GM21825 (cell line): Measurements from ENCODE around the gene CFAP100.

Experiments
- ATAC-seq: cut with Tn5 transposase; IDR thresholded peaks from one replicate; pipeline ENCODE4 v1.9.1; 2021; ENCODE audit warnings: mild to moderate bottlenecking, moderate library complexity; ENCODE audit not compliant: unreplicated experiment

Gene CFAP100

GRCh38 chr3:126394179-126394976, at the start of gene CFAP100:
Gene CFAP100, plus strand, starts transcription at chr3:126394909. Its CDS starts 1,092 bp downstream, at chr3:126396001.
- ATAC-seq: no peak

DNA sequence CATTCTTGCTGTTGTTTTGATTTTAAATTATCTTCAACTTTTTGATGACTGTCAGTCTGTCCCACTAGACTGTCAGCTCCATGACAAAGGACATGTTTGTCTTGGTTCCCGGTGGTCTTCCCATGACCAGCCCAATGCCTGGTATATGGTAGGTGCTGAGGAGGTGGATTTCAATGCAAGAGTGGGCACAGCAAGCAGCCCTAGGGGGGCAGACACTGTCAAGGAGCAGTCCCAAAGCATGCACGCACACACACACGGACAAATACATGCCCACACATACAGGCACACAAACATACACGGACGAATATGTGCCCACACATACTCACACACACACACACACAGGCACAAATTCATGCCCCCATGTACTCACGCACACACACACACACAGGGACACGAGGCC, 49.5 kb upstream of the CFAP100 start:
- ATAC-seq: no peak

GRCh38 chr3:126345641-126346460, 48.9 kb upstream of the CFAP100 start:
- ATAC-seq: no peak

- no peak for ATAC-seq
Observed at GRCh38 chr3:126346466-126346865, 48.2 kb upstream of the CFAP100 start.

DNA sequence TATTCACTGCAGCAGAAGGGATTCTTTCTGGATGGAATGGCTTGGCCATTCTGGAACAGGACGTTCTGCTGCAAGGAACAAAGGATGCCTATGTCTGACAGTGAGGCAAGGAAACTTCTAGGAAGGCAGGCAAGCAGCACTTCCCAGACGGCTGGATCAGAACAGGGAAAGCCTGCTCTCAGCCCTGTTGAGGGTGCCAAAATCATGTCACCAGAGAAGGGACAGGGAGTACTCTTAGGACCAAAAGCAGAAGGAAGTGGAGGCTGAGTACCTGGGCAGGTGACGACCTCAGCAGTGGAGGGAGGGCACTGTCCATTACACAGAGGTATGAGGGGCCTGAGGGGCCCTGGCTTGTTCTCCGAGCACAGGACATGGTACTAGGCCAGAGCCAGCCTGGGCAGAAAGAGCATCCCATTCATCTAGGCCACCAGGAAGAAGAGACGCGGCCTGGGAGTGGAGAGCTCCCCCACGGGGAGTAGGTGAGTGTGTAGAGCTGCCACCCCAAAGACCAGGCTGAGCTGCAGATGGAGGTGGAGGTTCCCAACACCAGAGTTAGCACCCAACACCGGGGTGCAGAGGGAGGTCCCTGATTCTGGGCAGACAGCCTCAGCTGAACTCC, 47.1 kb upstream of the CFAP100 start:
- no peak for ATAC-seq

DNA sequence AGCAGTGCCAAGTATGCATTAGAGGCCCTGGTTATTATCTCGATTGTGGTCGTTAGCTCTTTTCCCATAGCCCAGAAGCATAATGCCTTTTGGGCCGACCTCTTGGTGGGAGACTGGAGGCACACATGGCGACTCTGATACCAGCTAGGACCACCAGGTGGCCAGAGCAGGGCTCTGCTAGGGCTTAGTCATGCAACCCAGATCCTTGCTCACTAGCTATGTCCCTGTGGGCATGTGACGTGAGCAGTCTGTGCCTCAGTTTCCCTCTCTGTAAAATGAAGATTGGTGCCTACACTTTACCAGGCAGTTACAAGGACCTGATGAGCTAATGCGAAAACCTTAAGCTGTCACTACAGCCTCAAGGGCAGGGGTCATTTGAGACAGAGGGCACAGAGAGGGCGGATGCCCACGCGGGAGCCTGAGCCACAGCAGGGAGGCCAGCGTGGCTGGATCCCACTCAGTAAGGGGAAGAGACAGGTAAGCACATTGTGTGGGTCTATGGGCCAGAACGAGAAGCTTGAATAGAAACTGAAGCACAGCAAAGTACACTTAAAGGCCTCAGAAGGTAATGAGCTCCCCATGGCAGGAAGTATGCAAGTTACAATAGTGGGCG, 46.3 kb upstream of the CFAP100 start:
- ATAC-seq: no peak

GRCh38 chr3:126349071-126349470, 45.6 kb upstream of the CFAP100 start:
- no peak for ATAC-seq

- ATAC-seq: no peak
Observed at GRCh38 chr3:126349611-126350501, 44.9 kb upstream of the CFAP100 start.

GRCh38 chr3:126350502-126351085, 44.1 kb upstream of the CFAP100 start:
- no peak for ATAC-seq

DNA sequence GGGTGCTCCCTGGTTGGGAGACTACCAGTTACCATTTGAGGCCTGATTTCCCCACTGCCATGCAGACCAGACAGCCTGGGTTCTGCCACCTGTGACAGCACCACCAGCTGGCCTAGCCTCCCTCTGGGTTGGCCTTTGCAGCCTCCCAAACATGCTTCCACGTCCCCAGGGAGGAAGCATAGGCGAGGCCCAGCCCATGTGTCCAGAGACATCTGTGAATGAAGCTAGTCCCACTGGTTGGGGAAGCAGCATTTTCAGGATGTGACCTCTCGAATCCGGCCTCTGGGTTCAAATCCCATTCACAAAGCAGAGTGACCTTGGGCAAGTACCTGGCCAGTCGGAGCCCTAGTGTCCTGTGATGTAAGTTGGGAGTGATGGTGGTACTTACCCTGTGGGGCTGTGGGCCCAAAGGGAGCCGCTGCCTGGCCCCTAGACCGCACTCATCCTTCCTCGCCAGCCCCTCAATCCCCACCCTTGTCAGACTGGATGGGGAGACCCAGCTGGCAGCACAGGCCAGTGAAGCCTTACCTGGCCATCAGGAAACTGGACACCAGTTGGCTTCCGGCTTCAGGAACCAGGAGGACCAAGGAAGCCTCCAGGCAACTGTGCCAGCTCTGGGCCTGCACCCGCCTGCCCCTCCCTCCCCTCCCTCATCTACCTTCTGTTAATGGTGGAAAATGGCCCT, 43.5 kb upstream of the CFAP100 start:
- ATAC-seq: no peak

DNA sequence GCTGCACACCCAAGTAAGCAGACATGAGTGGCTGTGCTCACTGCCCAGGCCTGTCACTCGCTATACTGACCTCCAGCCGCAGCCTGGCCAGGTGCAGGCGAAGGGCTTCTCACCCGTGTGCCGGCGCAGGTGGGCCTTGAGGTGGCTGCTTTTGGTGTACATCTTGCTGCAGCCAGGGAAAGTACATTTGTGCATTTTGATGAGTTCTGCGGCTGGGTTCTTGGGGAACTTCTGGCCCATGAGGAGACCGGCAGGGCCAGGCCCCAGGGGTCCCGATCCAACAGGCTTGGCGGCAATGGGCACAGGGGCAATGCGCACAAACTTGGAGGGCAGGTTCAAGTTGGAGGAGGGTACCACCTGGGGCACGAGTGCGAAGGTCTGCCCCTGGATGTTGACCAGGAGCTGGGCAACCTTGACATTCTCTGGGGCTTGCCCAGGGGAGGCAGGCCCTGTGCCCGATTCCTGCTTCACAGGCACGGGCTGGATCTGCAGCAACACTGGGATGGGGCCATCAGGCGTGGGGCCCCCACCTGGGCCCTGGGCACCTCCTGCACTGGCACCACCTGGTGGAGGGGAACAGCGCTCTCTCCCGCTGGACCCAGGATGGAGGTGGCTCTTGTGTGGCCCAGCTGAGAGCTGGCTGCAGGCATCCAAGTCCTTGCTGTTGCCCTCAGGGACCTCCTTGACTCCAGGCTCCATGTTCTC, 42.8 kb upstream of the CFAP100 start:
- ATAC-seq: no peak

- ATAC-seq: no peak
Observed at GRCh38 chr3:126352476-126353454, 41.9 kb upstream of the CFAP100 start.

DNA sequence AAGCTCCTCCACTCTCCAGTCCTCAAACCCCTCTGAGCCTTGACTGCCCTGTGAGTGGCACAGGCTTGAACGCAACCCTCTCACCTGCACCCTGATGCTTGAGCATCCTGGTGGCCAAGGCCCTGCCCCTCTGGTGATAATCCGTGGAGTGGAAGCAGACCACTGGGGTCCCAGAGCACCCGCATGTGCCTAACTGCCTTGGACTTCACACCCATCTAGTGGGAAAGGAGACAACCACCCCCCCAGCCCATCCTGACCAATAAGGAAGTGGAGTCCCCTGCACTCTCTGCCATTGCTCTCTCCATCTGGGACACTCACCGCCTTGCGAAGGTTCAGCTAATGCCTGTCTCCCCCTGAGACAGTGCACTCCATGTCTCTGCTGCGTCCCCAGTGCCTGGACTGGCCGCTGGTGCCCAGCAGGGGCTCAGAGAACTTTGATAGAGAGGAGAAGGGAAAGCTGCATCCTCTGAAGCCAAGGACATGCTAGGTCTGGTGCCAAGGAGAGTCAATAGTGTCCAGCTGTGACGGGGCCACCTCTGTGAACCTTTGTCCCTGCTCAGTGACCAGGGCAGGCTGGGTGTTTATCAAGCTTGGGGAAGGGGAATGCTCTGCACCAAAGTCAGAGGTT, 40.9 kb upstream of the CFAP100 start:
- no peak for ATAC-seq

DNA sequence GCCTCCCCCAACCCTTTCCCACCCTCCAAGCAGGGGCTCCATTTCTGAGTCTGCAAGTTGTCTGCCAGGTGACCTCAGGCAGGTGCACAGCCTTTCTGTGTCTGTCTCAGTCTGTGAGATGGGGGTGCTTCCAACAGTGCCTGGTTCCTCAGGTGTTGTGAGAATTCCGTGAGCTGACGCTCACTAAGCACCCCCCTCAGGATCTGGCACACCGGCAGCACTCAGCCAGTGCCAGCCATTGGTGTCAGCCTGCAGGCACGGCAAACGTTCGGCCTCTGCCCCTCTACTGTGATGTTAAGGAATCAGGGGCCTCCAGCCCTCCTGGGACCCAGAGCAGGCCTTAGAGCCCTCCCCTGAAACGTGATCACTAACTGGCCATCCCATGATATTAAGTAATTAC, 39.9 kb upstream of the CFAP100 start:
- no peak for ATAC-seq

DNA sequence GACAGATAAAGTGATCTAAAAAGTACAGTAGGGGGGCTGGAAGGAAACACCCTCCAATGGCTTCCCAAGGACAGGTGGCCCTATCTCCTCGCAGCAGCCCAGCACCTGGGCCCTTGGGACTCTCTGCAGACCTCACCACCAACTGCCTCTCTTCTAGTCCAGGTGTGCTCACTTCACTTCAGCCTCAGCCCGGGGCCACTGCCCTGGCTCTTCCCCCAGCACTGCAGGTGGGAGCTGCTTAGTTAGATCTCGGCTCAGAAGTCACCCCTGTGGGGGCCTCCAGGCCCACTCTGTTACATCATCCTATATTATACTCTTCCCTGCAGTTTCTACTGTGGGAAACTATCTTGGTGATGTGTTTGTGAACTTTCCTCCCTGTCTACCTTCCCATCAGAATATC, 39.5 kb upstream of the CFAP100 start:
- no peak for ATAC-seq

DNA sequence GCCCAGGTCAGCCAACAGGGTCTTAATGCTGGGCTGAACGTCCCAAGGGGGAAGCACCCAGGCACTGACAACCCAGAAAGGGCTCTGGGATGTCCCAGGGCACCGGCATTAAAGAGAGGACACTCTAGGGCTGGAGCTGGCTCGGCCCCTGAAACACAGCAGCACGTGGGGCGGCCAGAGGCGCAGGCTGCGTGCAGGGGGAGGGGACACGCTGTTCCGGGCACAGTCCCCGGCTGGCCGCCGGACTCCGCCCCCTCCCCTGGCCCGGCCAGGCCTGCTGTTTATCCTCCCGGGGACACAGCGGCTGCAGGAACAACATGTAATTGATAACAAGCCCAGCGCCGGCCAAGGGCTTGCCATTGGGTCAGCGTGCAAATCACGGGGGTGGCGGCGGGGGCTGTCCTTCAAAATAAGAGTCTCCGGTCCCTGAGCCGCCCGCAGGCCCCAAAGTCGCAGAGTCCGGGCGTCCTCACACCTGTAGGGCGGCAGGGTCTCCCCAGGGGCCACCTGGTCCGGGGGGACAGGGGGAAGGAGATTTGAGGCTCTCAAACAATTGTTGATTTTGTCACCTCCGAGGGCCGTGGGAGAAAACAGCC, 38.8 kb upstream of the CFAP100 start:
- no peak for ATAC-seq
